GM19193 (cell line): ENCODE measurements around the gene APBB1IP.

Experiments used
- POLR2A ChIP-seq: IDR thresholded peaks from 4 replicates; pipeline ENCODE4 v1.6.1; 2011; ENCODE audit not compliant: insufficient read depth, insufficient read length; ENCODE audit errors: extremely low read depth

Gene APBB1IP

GRCh38 chr10:26554246-26554645, 116.1 kb downstream of the APBB1IP start:
- no peak for TF ChIP-seq POLR2A

DNA sequence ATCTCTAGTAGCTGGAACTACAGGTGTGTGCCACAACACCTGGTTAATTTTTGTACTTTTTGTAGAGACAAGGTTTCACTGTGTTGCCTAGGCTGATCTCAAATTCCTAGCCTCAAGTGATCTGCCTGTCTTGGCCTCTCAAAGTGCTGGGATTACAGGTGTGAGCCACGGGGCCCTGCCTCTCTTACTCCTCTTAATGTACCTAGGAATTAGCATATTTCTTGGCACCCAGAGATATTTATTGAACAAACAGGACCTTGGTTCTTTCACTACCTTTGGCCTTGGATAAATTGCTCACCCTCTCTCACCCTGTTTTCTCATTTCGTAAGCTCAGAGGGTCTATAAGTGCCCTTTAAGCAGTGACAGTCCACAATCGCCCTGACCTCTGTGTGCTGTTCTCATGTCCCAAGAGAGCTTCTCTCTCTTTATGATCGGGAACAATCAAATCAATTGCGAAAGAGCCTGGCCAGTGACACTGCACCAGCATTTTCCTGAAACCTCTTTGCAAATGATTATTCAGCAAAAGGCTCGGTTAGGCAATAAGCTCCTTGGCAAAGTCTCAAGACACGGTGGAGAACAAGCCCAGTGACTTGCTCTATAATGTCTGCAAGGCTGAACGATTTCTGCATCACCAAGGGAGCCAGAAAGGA, 117.7 kb downstream of the APBB1IP start:
- no peak for TF ChIP-seq POLR2A

- TF ChIP-seq POLR2A, result no peak
Observed at GRCh38 chr10:26556748-26557640, 118.9 kb downstream of the APBB1IP start.

GRCh38 chr10:26557641-26558014, 119.5 kb downstream of the APBB1IP start:
- TF ChIP-seq POLR2A, result no peak

GRCh38 chr10:26566525-26567350, 128.6 kb downstream of the APBB1IP start:
- no peak for TF ChIP-seq POLR2A

GRCh38 chr10:26567351-26567721, 129.2 kb downstream of the APBB1IP start:
- no peak for TF ChIP-seq POLR2A

DNA sequence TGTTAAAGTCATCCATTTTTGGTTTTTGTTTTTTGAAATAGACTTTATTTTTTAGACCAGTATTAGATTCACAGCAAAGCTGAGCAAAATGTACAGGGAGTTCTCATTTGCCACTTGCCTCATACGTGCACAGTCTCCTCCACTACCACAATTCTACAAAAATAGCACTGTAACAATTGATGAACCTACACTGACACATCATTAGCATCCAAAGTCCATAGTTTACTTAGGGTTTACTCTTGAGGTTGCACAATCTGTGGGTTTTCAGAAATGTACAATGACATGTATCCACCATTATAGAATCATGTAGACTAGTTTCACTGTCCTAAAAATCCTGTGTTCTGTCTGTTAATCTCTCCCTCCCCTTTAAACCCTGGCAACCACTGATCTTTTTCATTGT, 133.5 kb downstream of the APBB1IP start:
- TF ChIP-seq POLR2A, result no peak

DNA sequence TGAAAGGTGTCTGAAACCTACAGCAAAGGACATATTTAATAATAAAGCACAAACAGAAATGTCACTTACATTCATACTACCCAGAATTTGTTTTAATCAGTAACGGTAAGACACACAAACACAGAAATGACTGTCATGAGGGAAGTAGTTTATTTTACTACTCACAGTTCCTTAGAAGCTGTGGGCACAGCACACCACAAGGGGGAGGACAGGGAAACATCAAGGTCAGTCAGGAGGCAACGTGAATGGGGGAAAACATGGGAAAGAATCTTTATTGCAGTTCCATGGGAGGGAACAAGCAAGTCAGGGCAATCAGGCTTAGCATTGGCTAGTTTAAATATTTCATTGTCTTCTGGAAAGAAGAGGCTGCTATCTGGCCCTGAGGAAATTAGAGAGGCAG, 135.5 kb downstream of the APBB1IP start:
- no peak for TF ChIP-seq POLR2A

DNA sequence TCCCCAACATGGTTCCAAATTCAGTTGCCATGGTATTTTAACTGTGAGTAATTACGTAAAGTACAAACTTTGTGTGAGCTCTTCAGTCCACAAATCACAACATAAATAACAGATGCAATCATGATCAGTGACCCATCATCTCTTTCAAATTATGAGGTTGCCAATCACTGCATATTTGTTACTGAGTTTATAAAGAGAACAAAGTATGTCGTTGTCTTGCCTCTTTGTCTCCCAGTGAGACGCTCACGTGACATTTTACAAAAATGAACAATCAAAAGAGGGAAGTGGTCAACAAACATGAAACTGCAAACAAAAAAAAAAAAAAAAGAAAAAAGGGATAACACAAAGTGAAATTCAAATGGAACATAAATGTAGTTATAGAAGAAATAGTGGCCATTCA, 136.6 kb downstream of the APBB1IP start:
- no peak for TF ChIP-seq POLR2A

DNA sequence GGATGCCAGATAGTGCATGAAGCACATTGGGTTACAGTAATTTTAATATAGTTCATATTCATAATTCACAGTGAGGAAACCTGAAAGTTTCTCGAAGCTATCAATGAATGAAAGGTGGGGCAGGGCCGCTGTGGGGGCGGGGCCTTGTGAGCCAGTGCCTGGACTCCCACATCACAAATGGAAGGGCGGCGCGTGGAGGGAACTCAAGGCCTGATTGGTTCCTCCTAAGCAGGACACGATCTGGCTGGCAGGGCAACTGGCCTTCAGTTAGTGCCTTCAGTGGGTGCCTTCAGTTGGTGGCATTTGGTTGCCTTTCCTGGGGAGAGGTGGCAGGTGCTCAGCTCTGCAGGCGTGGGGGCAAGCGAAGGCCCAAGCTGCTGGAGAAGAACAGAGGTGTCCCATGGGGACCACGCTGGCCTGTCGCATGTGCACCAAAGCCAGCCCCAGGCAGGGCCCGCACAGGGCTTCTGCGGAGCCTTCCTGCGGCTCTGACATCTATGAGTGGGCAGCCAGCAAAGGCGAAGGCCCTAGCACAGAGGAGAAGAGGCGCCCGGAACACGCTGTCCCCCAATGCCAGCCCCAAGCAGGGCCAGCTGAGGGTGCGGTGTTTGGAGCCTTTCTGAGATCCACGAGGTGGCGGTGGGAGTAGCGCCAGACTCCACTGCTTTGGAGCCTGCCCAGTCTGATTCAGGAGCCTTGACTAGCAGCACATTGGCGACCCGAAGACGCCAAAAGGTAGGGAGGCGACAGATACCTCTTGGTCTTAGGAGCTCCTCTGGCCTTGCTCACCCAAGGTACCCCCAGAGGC, 141.3 kb downstream of the APBB1IP start:
- TF ChIP-seq POLR2A, result no peak

DNA sequence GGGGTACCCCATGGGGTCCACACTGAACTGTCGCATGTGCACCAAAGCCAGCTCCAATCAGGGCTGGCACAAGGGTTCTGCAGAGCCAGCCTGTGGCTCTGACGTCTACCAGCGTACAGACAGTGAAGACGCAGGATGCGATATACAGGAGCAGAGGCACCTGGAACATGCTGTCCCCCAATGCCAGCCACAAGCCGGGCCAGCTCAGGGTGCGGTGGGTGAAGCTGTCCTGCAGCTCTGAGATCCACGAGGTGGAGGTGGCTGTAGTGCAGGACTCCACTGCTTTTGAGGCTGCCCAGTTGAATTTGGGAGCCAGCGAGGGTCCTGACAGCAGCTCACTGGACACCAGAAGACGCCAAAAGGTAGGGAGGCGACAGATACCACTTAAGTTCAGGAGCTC, 148.1 kb downstream of the APBB1IP start:
- TF ChIP-seq POLR2A, result no peak

DNA sequence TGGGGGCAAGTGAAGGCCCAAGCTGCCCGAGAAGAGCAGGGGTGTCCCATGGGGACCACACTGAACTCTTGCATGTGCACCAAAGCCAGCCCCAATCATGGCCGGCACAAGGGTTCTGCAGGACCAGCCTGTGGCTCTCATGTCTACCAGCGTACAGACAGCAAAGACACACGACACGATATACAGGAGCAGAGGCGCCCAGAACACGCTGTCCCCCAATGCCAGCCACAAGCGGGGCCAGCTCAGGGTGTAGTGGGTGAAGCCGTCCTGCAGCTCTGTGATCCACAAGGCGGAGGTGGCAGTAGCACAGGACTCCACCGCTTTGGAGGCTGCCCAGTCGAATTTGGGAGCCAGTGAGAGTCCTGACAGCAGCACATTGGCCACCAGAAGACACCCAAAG, 150.5 kb downstream of the APBB1IP start:
- TF ChIP-seq POLR2A, result no peak

GRCh38 chr10:26593896-26594295, 155.8 kb downstream of the APBB1IP start:
- no peak for TF ChIP-seq POLR2A

- TF ChIP-seq POLR2A, result no peak
Observed at GRCh38 chr10:26612151-26612915, 174.2 kb downstream of the APBB1IP start.
